Activated CD4-positive, alpha-beta T cell treated with anti-CD3 and anti-CD28 coated beads for 48 hours (primary cell): Measurements from ENCODE around the gene TDRD9.

Experiments
- DNase-seq: peaks from one replicate; pipeline ENCODE4 v3.0.0-alpha.2; 2020

TDRD9 gene

DNA sequence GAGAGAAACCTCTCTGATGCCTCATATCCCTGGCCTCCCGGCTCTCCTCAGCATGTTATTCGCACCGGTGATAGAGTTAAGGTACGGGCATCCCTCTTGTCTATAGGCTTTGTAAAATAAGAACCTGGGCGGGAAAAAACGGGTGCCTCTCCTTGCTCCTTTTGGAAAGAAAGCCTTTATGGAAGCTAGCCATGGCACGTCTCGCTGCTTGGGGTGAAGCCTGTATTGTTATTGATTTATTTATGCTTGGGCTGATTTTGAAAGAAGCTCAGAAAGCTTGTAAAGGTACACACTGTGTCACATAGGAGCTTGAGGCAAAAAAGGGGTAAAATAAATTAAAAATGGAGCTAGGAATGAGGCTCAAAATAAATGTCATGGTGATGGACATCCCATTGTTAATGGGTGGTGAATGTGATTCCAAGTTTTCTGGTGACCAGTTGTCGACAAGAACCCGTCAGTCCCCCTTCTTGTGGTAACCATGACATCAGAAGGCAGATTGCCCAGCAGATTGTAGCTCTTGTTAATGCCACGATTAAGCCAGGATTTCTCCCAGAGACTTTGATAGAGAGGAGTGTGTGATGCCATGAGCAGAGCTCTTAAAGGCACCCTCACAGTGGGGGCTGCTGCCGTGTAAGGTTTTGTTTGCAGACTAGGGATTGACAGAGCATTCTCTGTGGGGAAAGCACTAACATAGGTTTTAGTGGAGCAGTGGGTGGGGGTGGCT is 106.9 kb downstream of the TDRD9 start:
- no peak for DNase-seq

DNA sequence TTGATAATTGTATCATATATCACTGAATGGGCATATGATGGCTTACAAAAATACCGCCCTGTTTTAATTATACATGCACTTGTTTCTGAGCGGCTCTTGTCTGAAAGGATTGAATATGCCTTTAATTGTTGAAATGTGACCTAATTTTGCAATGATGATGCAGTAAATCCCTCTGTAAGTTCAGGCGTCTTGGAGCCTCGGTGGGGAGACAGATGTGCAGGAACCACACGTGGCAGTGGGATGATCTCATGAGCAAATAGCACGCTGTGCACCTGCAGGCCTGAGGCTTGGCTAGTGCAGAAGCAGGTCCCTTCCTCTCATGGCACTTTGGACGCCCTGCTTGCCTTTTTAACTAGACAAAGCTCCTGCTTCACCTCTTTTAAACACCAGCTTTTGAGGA is 108.0 kb downstream of the TDRD9 start:
- DNase-seq, result no peak

DNA sequence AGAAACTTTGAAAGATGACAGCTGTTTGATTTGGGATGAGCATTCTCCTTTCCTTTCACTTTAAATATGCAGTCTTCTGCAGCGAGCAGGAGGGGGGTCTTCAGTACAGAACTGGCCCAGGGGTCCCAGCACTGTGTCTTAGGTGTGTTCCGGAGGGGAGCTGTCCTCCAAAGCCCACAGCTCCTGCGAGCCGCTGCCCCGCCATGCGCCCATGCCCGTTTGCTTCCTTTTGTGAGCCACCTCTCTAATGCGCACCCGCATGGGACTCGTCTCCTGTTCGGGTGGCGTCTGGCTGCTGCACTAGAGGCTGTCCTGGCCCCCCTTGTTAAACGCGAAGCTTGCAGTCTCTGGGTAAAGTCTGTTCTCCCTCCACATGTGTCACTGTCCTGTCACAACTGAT is 108.8 kb downstream of the TDRD9 start:
- no peak for DNase-seq

DNA sequence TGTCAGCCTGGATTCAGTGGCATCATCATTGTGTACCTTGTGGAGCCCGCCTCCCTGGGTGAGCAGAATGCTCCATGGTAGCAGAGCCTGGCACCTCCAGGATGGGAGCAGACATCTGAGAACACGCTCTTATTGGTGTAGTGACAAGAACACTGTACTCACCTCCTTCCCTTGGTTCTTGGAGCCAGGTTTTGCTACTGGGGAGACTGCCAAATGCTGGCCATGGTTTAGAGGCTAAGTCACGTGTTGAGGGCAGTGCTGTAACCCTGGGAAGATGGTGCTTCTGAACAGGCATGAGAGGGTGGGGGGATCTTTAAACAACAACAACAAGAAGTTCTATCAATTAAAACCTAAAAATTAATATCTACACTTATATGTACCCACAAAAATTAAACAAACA is 109.6 kb downstream of the TDRD9 start:
- DNase-seq, result no peak

DNA sequence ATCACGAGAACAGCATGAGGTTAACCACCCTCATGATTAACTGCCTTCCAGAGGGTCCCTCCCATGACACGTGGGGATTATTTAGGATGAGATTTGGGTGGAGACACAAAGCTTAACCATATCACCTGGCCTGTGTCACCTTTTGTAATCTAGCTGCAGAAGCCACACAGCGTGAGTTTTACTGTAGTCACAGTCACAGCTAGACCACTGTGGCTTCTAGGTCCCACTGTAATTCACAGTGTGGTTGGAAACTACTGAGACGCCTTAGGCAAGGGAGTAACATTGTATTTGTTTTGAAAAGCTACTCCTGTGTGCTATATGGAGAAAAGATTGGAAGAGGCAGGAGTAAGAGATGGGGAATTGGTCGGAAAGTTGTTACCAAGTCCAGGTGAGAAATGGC is 111.0 kb downstream of the TDRD9 start:
- no peak for DNase-seq

DNA sequence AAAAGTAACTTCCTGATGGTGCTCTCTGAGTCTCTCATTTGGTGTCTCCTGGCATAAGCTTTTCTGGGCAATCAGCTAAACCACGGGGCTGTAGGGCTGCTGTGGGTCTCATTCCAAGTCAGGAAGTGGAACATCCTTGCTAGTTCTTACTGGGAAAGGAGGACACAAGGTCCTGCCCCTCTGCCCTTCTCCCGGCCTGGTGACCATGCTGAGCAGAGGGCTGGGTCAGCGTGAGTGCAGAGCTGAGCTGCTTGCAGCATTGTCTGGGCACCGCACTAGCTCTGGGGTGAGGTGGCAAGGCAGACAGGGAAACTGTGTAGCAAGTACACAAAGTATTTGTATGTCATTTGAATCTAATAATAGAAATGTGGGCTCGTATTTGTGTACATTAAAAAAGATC is 112.3 kb downstream of the TDRD9 start:
- DNase-seq, result no peak

DNA sequence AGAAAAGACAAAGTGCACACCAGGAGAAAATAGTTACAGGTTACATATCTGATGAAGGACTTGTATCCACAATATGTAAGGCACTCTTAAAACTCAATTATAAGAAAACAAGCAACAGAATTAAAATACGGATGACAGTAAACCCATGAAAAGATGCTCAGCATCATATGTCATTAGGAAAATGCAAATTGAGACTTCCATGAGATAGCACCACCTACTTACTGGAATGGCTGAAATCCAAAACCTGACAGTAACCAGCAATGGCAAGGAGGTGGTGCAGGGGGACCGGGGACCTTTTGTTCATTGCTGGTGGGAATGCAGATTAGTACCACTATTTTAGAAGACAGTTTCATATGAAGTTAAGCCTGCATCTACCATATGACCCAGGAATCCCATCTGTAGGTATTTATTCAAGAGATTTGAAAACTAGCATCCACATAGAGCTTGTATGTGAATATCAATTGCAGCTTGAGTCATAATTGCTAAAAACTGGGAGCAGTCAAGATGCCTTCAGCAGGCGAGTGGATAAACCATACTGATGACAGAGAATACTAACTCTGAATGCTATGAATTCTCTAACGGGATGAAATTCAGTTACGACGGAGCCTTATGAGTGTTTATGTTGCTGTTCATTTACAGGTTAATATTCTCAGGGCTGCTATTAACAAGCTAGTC is 113.3 kb downstream of the TDRD9 start:
- no peak for DNase-seq

DNA sequence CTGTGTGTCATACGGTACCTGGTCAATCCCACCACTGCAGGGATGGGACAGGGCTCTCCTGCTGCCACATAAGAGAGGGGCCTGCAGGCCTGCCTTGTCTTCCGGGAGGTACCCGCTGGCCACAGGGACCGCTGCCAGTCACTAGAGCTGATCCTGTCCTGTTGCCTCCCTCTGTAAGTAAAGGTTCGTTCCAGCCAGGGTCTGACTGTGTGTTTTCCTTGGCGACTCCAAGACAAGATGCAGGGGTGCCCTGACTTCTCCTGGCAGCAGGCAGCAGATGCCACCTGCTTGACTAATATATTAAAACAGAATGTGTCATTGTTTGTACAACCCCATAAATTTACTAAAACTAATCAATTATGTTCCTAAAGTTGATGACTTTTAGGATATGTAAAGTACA is 115.8 kb downstream of the TDRD9 start:
- DNase-seq, result no peak

DNA sequence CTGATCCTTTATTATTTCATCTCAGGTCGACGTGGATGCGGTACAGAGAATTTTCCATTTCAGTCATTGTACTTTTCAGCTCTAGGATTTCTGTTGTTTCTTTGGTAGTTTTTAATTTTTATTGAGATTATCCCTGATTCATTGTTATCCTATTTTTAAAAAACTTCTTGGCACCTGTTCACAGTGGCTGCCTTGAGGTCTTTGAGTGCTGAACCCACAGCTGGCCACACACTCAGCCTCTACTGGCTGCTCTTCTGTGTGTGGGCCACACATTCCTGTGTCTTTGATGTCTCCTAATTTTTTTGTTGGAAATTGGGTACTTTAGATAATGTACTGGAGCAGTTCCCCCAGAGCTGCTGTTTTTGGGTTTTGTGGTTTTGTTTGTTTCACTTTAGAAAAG is 119.5 kb downstream of the TDRD9 start:
- DNase-seq, result no peak

DNA sequence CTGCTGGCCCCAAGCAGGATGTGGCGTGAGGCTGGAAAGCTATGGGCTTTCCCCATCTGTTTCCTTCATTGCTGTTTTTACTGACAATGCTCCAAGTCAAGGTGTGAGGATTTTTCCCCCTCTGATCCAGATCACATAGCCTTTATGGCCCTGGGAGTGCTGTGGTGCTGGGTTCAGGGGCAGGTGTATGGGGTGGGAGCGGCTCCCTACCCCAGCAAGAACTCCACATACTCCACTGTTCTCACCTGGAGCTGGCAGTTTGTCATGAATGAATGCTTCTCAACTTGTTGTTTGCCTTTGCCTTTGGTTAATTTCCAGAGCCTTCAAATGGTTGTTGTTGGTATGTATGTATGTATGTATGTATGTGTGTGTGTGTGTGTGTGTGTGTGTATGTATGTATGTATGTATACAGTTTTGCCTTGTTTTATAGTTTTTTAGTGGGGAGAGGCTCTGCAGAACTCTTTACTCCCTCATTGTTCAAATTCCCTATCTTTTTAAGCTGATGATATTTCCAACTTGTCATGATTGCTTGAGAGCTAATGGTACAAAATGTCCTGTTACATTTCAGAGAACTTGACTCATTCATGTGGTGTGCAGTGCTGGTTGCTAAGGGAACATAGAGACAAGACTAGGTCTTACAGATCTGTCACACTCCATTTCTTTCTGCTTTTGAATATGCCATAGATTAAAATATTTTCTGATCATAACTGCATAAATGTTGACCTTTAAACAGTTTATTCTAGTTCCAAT is 120.7 kb downstream of the TDRD9 start:
- DNase-seq, result no peak

DNA sequence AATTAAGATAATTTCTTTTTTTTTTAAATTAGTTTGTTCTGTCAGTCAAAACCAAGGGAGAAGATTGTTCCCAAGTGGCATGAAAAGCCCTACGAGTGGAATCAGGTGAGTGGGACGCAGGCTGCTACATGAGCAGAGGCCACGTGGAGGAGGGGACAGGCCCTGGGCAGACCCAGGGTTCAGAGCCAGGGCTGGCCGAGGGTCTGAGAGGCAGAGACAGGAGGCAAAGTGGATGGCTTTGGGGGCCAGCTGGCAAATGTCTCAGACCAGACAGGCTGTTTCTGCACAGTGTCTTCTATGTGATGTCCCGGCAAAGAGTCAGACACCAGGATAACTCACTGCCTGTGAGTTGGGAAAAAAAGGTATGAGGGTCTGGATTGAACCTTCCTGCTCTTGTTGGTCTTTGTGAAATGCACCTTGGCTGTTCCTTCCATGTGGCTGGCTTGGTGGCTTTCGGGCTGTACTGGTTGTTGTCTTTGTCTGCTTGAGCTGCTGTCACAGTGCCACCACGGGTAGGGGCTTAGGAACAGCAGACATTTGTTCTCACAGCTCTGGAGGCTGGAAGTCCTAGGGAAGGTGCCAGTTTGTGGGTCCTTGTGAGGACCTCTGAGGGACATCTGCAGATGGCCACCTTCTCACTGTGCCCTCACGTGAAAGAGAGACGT is 121.5 kb downstream of the TDRD9 start:
- no peak for DNase-seq

DNA sequence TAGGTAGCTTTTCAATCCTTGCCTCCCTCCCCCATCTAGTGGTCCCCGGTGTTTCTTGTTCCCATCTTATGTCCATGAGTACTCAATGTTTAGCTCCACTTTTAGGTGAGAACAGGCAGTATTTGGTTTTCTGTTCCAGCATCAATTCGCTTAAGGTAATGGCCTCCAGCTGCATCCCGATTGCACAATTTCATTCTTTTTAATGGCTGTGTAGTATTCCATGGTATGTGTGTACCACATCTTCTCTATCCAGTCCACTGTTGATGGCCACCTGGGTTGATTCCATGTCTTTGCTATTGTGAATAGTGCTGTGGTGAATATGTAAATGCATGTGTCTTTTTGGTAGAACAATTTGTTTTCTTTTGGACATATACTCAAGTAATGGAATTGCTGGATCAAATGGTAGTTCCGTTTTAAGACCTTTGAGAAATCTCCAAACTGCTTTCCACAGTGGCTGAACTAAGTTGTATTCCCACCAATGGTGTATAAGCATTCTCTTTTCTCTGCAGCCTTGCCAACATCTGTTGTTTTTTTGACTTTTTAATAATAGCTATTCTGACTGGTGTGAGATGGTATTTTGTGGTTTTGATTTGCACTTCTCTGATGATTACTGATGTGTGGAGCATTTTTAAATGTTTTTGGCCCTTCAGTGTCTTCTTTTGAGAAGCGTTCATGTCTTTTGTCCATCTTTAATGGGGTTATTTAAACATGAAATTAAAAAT is 123.0 kb downstream of the TDRD9 start:
- no peak for DNase-seq

DNA sequence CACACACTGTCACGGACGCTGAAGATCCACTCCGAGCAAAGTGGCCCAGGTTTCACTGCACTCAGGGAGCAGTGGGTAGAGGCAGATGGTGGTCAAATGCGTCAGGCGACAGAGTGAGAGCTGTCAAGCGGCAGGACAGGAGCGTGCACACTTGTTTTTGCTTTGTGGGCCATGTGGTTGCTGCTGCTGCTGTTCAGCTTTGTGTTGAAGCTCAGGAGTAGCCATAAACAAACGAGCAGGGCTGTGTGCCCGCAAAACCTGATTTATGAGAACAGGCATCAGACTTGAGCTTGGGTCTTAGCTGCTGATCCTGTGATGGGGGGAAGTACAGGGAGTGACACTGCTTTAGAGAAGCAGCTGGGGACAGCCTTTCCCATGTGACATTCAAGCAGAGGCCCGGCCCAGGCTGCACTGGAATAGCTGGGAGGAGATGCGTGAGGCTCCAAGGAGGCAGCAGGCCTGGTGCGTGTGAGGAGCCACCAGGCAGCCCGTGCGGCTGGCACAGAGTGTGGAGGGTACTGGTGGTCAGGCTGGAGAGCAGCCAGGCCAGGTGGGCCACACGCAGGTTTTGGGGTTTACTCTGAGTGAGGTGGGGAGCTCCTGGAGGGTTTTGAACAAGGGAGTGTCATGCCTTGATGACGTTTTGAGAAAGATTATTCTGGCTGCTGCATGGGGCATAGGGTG is 126.1 kb downstream of the TDRD9 start:
- DNase-seq, result no peak

DNA sequence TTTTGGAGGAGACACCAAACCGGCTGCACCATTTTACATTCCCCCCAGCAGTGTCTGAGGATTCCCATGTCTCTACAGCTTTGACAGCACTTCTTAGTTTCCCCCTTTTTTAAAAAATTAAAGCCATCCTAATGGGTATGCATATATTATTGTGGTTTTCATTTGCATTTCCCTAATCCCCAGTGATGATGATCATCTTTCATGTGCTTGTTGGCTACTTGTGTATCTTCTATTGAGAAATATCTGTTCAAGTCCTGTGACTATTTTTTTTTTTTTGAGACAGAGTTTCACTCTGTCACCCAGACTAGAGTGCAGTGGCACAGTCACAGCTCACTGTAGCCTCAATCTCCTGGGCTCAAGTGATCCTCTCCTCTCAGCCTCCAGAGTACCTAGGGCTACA is 134.0 kb downstream of the TDRD9 start:
- no peak for DNase-seq

DNA sequence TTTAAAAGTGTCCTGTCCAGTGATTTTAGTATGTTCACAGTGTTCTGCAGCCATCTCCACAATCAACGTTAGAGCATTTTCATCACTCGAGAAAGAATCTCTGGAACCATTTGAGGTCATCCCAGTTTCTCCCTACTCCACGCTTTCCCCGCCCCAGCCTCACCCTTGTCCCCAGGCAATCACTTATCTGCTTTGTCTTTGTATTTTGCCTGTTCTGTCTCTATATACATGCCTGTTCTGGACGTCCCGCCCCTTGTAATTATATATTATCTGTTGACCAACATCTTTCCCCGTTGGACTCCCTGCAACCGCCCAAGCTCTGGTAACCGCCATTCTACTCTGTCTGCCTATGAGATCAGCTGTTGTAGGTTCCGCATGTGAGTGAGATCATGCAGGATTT is 135.7 kb downstream of the TDRD9 start:
- no peak for DNase-seq

DNA sequence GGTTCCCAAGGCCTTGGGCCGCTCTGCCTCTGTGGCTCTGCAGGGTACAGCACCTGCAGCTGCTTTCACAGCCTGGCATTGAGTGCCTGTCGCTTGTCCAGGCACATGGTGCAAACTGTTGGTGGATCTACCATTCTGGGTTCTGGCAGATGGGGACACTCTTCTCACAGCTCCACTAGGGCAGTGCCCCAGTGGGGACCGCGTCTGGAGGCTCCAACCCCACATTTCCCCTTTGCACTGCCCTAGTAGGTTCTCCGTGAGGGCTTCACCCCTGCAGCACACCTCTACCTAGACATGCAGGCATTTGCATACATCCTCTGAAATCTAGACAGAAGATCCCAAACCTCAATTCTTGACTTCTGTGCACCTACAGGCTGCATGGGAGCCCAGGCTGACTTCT is 138.0 kb downstream of the TDRD9 start:
- no peak for DNase-seq

DNA sequence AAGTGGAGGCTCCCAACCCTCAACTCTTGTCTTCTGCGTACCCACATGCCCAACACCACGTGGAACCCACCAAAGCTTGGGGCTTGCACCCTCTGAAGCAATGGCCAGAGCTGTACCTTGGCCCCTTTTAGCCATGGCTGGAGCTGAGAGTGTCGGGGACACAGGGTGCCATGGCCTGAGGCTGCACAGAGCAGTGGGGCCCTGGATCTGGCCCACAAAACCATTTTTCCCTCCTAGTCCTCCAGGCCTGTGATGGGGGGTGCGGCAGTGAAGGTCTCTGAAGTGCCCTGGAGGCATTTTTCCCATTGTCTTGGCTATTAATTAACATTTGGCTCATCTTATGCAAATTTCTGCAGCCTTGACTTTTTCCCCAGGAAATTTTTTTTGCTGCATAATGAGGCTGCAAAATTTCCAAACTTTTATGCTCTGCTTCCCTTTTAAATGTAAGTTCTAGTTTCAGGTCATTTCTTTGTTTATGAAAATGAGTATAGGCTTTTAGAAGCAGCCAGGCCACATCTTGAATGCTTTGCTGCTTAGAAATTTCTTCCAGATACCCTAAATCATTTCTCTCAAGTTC is 138.6 kb downstream of the TDRD9 start:
- DNase-seq, result no peak

DNA sequence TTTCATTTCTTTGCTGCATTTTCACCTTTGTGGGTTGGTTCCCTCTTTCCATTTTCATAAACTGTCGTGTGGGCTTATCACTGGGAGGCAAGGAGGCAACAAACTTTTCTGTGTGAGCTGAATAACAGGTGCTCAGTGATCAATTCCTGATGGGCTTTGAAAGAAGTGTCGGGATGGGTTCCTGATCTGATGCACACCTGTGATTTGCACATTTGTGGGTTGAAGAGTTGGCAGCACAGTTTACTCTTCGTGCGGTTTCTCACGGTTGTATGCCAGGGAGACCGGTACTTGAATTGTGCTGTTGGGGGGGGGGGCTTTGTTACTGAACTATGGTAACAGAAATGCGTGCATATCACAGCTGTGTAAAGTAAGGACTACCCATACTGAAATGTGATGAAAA is 141.3 kb downstream of the TDRD9 start:
- DNase-seq, result no peak

DNA sequence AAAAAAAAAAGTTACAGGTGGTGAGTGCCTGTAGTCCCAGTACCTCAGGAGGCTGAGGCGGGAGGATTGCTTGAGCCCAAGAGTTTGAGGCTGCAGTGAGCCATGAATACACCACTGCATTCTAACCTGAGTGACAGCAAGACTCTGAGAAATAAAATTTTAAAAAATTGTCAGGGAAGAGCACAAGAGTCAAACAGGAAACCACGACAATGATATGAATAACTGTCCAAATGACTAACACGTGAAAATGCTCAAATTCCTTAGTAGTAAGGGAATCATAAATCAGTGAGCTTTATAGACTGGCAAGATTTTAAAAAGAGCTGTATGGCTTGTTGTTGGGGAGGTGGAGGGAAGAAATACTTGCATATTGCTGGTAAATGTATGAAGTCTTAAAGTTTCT is 144.3 kb downstream of the TDRD9 start:
- no peak for DNase-seq

DNA sequence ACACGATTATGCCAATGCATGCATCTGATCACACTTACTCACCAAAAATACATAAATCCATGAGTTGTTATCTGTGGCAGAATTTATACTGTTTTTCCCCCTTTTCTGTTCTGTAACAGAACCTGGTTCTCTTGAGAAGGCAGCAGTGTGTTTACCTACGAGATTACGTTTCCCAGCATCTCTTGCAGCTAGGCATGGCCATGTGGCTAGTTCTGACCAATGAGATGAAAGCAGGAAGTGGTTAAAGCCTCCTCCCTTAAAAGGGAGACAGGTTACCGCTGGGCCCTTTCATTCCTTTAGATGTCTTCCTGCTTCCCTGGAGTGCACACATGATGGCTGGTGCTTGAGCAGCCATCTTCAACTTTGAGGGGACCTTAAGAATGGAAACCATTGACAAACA is 145.5 kb downstream of the TDRD9 start:
- no peak for DNase-seq

DNA sequence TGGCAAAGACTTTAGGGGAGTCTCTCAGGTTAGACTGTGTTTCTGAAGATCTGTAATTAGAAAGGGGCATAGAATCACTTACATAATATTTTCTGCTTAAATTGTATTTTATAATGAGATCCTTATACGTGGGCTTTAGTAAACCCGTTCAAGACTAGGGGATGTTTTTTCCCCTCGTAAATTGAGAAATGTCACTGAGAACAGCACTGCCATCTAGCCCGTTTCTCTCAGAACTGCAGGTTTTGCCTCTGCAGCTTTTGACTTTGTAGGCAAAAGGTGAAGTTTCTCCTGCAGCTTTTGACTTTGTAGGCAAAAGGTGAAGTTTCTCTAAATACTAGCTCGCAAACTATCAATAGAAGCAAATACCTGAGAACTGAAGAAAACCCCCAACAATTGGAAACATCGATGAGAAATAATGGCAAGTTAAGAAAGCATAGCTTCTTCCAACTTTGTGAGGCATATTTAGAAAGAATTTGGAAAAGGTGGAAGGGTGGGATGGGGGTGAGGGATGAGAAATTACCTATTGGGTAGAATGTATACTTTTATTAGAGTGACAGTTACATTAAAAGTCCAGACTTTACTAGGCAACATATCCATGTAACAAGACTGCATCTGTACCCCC is 147.4 kb downstream of the TDRD9 start:
- no peak for DNase-seq

DNA sequence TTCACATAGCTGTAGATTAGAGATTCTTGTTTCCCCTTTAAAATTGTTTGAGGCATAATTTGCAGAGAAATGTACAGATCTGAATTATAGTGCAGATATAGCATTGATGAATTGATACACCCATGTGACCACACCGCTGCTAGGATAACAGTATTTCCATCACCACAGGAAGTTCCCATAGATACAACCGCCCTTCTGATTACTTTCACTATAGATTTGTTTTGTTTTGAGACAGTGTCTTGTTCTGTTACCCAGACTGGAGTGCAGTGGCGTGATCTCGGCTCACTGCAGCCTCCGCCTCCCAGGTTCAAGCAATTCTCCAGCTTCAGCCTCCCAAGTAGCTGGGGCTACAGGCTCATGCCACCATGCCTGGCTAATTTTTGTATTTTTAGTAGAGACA is 148.5 kb downstream of the TDRD9 start:
- no peak for DNase-seq
